T-helper 22 cell (primary cell): ENCODE results near the gene NUDT9.
"Not testable (repeated sequence)": the region's sequence is repeated elsewhere in the genome, so short reads cannot be mapped to it uniquely, and the experiment has no call there.

Source experiments
- DNase-seq: peaks from one replicate; pipeline ENCODE4 v3.0.0-alpha.2; 2020; ENCODE audit warnings: low read depth

Gene NUDT9, protein sequence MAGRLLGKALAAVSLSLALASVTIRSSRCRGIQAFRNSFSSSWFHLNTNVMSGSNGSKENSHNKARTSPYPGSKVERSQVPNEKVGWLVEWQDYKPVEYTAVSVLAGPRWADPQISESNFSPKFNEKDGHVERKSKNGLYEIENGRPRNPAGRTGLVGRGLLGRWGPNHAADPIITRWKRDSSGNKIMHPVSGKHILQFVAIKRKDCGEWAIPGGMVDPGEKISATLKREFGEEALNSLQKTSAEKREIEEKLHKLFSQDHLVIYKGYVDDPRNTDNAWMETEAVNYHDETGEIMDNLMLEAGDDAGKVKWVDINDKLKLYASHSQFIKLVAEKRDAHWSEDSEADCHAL

DNA sequence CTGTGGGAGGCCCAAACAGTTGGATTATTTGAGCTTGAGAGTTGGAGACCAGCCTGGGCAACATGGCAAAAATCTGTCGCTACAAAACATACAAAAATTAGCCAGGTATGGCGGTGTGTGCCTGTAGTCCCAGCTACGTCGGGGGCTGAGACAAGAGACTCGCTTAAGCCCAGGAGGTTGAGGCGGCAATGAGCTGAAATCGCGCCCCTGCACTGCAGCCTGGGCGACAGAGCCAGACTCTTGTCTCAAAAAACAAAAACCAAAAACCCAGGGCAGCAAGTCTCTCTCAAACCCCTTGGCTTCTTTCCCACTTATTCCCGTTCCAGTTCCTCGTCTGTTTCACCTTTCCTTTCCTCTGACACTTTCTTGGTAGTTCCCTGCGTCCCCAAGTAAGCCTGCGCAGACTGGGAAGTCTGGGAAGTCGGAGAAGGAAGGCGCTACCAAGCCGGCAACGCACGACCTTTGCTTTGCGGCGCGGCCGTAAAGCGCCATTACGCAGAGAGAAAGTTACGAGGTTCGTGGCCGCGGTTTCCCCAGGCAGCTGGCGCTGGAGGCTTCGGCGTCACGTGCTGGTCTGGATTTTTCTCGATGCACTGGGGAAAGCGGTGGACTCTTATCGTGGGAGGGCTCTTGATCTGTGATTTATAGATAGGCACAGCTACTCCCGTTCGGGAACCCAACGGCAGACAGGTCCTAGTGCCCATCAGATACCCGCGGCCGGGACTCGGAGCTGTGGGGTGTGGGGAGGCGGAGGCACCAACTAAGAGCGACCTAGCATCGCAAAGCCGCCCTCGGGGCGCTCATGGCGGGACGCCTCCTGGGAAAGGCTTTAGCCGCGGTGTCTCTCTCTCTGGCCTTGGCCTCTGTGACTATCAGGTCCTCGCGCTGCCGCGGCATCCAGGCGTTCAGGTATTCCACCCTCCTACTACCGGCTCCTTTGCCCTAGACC is at the start of gene NUDT9:
TSS of gene NUDT9 (plus strand) at position 470 of the 949 bp plus-strand sequence. CDS start at position 803, 333 bp downstream.
- peak; percentile 81 for DNase-seq

DNA sequence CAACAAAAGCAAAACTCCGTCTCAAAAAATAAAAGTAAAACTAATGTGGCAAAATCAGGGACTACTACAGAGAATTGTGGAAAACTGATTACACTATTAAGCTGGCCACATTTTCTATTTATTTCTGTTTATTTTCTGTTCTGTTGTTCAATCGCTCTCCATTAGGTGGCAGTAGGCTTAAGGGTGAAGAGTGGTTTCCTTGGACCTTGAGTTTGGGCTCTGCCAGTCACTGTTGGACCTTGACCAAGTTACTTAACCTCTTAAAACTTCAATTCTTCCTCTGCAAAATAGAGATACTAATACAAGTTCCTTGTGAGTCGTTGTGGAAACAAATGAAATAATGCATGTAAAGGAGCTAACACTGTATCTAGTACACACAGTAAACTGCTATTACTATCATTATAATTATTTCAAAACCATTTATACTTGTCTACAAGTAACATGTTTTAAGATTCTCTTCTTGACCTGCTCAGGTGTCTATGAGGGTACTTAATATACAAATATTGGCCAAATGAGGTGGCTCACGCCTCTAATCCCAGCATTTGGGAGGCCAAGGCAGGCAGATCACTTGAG is 46.6 kb upstream of the NUDT9 start:
- DNase-seq = no peak

DNA sequence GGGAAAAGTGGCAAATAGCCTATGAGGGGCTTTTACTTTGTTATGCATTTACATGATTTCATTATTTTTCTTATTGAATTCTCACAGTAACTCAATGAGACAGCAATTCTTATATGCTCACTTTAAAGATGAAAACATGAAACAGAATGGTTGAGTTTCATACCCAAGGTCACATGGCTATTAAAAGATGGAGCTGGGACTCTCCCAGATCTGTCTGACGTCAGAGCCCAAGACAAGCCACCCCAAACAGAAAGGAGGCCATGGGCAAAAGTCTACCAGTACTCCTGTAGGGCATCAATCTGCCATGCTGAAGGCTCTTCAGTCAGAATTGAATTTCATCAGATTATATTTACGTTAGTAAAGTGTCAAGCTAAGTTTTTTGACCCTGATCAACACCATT is 44.6 kb upstream of the NUDT9 start:
- no peak for DNase-seq

DNA sequence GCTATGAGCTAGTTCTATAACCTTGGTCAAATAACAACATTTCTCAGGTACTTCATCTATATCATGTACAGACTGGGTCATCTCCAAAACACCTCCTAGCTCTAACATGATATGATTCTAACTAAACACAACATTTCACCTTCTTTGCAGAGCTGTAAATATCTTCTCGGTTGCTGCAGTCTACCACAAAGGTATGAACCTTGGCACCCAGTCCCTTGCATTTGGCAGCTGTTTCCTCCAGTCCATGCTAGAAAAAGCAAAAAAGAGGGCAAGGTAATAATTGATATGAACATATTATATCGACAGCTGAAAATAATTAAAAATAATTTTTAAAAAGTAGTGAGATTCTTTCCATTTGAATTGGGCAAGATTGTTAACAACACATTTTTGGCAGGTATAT is 40.3 kb upstream of the NUDT9 start:
- no peak for DNase-seq

DNA sequence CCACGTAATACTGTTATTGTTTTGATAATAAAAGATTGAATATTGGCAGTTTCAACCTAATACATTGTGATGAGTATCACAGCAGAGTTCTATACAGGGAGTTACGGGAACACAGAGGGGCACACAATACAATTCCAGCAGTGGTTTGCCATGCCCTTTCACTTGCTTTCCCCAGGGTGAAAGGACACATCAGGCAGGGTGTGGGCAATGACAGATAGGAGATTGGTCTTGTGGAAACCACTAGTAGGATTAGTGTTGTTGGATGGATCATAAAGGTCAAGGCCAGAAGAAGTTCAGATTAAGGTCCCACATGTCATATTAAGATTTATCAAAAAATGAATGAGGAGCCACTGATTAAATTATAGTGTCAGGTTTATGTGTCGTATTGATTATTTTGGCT is 39.4 kb upstream of the NUDT9 start:
- DNase-seq = no peak

DNA sequence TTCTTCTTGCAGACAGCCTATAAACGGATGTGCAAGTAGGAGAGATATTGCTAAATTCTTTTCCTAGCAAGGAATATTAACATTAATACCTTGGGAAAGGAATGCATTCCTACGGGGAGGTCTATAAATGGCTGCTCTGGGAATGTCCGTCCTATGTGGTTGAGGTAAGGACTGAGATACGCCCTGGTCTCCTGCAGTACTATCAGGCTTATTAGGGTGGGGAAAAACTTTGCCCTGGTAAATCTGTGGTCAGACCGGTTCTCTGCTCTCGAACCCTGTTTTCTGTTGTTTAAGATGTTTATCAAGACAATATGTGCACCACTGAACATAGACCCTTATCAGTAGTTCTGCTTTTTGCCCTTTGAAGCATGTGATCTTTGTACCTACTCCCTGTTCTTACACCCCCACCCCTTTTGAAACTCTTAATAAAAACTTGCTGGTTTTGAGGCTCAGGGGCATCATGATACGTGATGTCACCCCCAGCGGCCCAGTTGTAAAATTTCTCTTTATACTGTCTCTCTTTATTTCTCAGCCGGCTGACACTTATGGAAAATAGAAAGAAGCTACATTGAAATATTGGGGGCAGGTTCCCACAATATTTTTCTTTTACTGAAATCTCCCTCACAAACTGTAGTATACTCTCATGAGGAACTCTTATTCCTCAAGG is 37.8 kb upstream of the NUDT9 start:
- not testable (repeated sequence) for DNase-seq

DNA sequence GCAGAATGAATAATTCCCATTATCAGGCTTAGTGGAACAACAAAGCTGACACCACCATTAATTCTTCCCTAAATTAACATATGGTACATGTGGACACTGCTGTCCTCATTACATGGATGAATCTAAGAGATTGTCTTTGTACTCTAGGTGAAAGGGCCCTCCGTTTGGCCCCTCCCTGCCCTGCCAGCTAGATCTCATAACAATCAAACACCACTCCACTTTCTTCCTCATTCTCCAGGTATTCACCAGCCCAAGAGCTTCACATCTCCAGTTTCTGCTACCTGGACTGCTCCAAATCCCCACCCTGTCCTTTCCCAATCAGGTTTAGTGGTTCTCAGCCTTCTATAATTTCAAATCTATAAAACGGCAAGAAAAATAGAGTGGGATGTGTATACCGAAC is 35.1 kb upstream of the NUDT9 start:
- no peak for DNase-seq

DNA sequence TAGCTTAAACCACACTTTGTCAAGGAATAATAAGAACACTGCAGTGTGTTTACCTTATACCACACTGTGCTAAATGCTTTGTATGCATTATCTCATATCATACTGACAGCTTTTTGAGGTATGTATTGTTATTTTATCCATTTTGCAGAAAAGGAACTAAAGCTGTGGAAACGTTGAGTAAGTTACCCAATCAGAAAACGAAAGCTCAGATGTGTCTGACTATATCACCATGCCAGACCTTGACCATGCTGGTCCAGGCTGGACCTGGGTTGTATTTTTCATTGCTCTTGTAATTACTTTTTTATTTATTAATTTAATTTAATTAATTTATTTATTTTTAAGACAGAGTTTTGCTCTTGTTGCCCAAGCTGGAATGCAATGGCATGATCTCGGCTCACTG is 33.5 kb upstream of the NUDT9 start:
- DNase-seq = no peak

DNA sequence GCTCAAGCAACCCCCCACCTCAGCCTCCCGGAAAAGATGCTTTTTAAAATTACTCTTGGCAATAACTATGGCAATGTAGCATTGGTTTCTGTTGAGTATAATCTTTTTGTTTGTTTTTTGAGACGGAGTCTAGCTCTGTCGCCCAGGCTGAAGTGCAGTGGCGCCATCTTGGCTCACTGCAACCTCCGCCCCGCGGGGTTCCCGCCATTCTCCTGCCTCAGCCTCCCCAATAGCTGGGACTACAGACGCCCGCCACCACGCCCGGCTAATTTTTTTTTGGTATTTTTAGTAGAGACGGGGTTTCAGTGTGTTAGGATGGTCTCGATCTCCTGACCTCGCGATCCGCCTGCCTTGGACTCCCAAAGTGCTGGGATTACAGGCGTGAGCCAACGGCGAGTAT is 32.3 kb upstream of the NUDT9 start:
- not testable (repeated sequence) for DNase-seq

DNA sequence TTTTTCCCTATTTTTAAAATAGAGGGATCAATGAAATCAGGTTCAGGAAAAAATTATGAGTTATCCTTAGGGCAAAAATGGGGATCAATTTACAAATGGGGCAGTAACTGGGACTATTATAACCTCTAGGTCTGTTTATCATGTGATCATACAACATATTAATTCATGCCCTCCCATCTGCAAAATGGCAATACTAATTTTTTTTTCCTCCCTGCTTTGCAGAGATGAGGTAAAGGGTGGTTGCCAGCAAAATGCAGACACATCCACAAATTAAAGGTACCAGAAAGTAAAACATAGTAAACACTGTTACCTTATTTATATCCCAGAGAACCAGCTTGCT is 31.9 kb upstream of the NUDT9 start:
- no peak for DNase-seq

DNA sequence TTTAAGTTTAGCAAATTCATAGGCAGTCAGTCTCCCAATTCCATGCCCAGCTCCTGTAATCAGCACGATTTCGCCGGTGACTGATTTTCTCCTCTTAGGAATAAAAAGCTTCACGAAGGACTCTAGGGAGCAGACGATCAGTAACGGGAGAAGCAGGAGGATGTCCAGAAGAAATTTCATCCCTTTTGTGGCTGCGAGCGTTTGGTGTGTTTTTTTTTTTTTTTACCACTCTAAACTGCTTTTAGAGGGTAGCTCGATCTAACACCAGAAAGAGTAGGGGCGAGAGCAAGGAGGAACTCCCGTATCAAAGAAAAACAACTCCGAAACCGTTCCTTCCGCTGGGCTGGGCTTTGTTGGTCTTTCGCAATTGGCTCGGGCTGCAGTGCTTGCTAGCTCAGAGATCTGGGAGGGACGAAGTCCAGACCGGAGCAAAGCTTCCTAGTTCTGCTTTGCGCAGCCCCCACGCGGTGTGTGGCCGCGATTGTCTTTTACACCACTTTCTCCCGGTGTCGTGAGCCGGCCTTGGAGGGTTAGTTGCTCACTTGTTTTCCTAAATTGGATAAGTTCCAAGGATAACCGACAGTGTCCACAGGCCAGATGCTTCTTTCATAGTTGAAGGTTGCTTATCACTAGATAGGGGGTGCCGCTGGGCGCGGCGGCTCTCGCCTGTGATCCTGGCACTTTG is 31.3 kb upstream of the NUDT9 start, which contains the start of gene HSD17B11:
TSS of gene HSD17B11 (minus strand) at position 298 of the 685 bp plus-strand sequence. CDS start at position 180, 118 bp downstream.
- peak; percentile 69 for DNase-seq

DNA sequence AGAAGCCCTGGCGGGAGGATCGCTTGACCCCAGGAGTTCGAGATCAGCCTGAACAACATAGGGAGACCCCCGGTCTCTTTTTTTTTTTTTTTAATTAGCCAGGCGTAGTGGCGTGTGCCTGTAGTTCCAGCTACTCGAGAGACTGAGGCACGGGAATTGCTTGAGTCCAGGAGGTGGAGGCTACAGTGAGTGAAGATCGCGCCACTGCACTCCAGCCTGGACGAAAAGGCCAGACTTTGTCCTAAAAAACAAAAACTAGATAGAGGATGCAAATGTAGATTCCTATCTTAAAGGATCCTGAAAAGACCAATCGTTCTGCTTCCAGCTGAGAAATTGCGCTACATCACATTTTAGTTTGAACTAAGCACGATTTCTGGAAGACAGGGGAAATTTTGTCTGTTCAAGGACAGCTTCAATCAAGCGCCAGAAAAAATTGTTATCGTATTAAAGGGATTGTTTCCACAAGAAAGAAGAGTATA is 30.8 kb upstream of the NUDT9 start:
- no peak for DNase-seq

DNA sequence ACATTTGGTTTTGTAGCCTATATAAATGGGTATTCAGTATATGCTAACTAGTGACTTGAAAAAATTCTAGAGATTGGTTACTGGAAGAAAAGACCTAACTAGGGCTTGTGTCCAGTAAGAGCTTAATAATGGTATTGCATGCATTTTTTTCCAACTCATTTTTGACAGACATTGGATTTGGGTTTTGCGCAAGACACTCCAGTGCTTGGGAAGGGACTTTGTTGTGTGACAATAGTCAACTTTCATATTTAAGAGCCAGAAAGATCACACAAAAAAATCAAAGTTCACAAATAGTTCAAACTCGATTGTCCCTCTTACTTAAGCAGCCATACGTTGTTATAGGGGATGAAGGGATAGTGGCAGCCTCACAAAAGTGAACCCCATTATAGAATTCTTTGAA is 30.2 kb upstream of the NUDT9 start:
- no peak for DNase-seq

DNA sequence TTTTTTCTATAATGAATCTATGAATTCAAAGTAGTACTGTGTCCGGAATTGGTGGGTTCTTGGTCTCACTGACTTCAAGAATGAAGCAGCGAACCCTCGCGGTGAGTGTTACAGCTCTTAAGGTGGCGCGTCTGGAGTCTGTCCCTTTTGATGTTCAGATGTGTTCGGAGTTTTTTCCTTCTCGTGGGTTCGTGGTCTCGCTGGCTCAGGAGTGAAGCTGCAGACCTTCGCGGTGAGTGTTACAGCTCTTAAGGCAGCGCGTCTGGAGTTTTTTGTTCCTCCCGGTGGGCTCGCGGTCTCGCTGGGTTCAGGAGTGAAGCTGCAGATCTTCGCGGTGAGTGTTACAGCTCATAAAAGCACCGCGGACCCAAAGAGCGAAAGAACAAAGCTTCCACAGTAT is 27.3 kb upstream of the NUDT9 start:
- DNase-seq = not testable (repeated sequence)

DNA sequence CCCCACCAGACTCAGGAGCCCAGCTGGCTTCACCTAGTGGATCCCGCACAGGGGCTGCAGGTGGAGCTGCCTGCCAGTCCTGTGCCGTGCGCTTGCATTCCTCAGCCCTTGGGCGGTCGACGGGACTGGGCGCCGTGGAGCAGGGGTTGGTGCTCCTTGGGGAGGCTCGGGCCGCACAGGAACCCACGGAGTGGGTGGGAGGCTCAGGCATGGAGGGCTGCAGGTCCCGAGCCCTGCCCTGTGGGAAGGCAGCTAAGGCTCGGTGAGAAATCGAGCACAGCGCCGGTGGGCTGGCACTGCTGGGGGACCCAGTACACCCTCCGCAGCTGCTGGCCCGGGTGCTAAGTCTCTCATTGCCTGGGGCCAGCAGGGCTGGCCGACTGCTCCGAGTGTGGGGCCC is 26.5 kb upstream of the NUDT9 start:
- DNase-seq = not testable (repeated sequence)

DNA sequence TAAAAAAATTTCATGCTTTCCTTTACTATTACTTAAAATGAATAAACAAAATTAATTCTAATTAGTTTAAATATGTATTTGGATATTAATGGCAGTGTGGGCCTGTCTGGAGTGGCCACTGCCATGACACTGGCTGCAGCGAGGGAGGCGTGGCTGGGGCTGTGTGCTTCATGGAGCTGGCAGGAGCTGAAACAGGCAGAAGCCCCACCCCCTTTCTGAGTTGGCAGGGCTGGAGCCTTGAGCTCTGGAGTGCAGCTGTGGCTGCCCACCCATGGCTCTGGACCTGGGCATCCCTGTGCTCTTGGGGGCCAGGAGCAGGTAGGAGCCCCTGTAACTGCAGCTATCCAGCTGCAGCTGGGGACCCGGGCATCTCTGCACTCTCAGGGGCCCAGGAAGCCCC is 23.2 kb upstream of the NUDT9 start:
- no peak for DNase-seq

DNA sequence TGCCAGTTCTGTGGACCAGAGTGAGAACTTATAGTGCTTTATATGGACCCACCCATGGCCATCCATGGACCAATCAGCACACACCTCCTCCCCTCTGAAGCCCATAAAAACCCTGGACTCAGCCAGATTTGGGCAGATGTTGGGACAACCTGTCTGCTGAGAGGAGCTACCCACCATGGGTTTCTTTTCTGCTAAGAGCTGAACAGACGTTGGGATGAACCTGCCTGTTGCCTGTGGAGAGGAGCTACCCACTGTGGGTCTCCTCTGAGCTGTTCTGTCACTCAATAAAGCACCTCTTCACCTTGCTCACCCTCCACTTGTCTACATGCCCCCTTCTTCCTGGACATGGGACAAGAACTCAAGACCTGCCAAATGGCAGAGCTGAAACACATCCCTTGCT is 22.4 kb upstream of the NUDT9 start:
- DNase-seq = no peak

DNA sequence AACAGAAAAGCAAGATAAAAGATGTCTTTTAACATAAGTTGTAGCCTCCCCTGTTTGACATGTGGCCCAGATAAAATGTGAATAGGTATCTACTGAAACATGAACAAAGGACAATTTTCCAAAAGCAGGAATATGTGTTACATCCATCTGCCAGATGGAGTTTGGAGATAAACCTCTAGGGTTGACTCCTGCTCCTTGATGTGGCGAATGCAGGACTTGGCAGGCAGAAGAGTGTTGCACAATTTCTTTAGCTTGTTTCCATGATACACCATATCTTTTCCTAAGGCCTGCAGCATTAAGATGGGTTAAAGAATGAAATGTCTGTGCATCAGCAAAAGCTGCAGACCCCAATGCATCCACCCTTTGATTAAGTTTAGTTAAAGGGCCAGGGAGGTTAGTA is 18.6 kb upstream of the NUDT9 start:
- not testable (repeated sequence) for DNase-seq

DNA sequence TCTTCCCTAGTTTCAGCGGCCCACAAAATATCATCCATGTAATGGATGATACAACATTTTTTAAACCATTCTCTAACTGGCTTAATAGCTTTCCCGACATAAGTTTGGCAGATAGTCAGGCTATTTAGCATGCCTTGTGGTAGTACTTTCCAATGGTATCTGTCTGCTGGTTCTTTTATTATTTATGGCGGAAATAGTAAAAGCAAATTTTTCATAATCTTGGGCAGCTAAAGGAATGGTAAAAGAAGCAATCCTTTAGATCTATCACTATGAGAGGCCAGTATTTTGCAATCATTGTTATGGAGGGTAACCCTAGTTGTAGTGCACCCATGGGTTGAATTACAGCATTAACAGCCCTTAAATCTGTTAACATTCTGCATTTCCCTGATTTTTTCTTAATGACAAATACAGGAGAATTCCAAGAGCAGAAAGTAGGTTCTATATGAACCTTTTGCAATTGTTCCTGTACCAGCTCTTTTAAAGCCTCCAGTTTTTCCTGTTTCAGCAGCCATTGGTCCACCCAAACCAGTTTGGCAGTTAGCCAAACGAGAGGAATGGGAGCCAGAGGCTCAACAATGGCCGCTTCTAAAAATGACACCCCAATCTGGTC is 17.1 kb upstream of the NUDT9 start:
- no peak for DNase-seq

DNA sequence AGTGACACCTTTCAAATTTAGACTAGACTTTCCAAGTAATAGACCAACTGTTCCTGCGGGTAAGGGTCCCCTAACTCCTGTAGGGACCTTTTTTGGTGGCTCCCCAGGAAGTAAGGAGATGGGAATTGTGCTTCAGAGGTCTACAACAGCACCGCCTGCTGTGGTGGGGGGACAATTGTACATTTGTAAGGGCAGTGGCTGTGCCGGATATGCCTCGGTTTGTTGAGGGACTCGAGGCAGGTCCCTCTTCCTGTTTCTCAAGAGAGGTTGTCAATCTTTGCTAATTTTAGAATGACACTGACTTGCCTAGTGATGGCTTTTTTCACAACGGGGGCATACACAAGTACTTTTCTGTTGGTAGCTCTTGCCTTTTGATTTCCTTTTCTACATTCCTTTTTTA is 15.9 kb upstream of the NUDT9 start:
- DNase-seq = no peak

DNA sequence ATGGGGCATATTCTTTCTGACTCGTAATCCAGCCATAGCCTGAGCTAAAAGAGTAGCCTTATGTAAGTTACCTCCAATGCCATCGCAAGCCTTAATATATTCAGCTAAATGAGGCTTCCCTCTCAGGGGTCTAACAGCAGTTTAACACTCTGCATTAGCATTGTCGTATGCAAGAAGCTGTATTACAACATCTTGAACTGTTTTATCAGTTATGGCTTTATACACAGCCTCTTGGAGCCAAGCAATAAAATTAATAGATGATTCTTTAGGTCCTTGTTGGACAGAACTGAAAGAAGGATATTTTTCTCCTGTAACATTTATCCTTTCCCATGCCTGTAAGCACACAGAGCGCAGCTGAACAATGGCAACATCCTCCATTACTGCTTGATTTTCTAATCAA is 15.5 kb upstream of the NUDT9 start:
- DNase-seq = not testable (repeated sequence)
